Right hindlimb (tissue), 1 donor: Measurements from ENCODE around the gene COX4I2.
"Not testable (repeated sequence)": the region's sequence is repeated elsewhere in the genome, so short reads cannot be mapped to it uniquely, and the experiment has no call there.

ENCODE experiments used
- DNase-seq: peaks from one replicate; pipeline ENCODE4 v3.0.0-alpha.2; 2018

Gene COX4I2

GRCh38 chr20:31608251-31608945, 29.3 kb upstream of the COX4I2 start:
- peak; percentile 95 for DNase-seq

GRCh38 chr20:31612271-31612640, 25.5 kb upstream of the COX4I2 start:
- DNase-seq: not testable (repeated sequence)

- DNase-seq: no peak
Observed at GRCh38 chr20:31615416-31615815, 22.3 kb upstream of the COX4I2 start.

DNA sequence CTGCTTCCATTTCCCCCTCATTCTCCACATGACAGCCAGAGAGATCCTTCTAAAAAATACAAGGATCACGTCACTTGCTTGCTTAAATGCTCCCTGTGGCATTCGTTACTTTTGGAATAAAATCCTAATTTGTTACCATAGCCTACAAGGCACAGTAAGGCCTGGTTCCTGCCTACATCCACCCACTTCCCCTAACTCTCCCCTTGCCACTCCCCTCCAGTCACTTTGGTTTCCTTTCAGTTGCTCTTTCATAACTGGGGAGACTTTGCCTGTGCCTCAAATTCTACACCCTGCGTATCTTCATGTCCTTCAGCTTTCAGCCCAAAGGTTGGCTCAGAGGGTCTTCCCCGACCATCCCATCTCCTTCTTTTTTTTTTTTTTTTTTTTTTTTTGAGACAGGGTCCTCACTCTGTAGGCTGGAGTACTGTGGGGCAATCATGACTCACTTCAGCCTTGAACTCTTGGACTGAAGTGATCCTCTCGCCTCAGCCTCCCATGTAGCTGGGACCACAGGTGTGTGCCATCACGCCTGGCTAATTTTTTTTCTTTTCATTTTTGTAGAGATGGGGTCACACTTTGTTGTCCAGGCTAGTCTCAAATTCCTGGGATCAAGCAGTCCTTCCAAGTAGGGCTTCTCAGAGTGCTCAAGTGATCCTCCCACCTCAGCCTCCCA, 20.1 kb upstream of the COX4I2 start:
- no peak for DNase-seq

- no peak for DNase-seq
Observed at GRCh38 chr20:31620246-31620645, 17.5 kb upstream of the COX4I2 start.

GRCh38 chr20:31623123-31623505, 14.6 kb upstream of the COX4I2 start:
- not testable (repeated sequence) for DNase-seq

GRCh38 chr20:31626534-31626933, 11.2 kb upstream of the COX4I2 start:
- not testable (repeated sequence) for DNase-seq

DNA sequence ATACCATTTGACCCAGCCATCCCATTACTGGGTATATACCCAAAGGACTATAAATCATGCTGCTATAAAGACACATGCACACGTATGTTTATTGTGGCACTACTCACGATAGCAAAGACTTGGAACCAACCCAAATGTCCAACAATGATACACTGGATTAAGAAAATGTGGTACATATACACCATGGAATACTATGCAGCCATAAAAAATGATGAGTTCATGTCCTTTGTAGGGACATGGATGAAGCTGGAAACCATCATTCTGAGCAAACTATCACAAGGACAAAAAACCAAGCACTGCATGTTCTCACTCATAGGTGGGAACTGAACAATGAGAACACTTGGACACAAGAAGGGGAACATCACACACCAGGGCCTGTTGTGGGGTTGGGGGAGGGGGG, 9.7 kb upstream of the COX4I2 start:
- not testable (repeated sequence) for DNase-seq

GRCh38 chr20:31630187-31630790, 7.4 kb upstream of the COX4I2 start:
- DNase-seq: peak; percentile 76

- DNase-seq: no peak
Observed at GRCh38 chr20:31632548-31633338, 5.0 kb upstream of the COX4I2 start.

DNA sequence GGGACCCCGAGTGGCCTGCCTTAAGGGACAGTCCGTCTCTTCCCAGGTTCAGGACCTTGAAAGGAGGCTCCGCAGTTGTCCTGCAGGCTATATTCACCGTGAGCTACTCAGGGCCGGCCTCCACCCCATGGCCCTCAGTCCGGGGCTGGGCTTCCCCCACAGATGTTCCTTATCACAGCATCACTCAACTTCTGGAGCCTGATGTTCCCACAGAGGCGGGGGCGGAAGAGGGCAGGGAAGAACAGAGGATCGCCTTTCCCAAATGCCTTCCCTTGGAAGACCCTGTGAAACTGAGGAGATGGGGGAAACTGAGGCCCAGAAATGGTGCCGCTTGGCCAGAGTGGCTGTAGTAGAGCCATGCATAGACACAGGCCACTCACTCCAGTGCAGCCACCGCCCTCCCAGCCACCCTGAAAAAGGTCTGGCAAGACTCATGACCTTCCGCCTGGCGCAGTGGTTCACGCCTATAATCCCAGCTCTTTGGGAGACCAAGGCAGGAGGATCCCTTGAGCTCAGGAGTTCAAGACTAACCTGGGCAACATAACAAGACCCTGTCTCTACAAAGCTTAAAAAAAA, 4.3 kb upstream of the COX4I2 start:
- DNase-seq: no peak

DNA sequence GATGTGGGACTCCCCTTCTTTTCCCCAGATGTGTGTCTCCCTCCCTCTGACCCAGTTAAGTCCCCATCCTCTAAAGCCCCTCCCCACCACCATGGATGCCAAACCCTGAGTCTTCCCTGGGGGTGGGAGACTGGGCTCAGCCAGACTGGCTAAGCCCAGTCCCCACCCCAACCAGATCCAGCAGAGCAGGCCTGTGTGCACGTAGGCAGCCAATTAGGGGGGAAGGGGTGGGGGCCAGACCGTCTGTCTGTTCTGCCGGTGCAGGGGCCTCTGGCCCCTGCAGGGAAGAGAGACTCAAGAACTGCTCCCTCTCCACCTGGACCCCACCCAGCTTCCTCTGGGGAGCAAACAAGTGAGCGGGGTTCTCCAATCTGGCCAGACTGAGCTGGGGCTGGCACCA, 605 bp downstream of the COX4I2 start:
- no peak for DNase-seq

DNA sequence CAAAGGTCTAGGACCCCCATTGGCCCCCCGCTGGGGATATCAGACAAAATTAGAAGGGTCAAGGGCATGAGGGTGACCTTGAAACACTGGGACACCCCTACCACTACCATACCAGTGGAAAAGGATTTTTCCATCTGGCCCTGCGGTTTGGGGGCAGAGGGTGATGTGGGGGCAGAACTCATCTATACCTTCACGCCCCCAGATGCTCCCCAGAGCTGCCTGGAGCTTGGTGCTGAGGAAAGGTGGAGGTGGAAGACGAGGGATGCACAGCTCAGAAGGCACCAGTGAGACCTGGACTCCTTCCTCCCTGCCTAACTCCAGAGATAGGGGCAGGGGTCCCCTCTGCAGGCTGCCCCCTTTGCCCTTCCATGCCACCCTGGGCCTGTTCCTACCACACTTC, 1.1 kb downstream of the COX4I2 start:
- DNase-seq: no peak

GRCh38 chr20:31640259-31640658, 2.5 kb downstream of the COX4I2 start:
- DNase-seq: no peak

DNA sequence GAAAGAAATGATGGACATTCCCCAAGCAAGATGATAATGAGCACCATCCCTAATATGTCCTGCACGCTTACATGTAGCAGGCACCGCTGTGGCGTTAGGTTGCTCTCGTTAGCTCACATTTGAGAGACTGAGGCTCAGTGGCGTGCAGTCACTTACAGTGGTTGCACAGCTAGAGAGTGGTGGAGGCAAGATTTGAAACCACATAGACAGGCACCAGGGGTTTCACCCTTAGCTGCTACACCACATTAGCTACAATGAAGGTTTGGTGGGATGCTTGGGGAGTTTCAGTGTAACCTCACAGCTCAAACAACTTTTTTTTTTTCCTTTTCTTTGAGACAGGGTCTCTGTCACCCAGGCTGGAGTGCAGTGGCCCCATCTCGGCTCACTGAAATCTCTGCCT, 3.7 kb downstream of the COX4I2 start:
- no peak for DNase-seq

- DNase-seq: no peak
Observed at GRCh38 chr20:31642837-31643236, 5.1 kb downstream of the COX4I2 start.

DNA sequence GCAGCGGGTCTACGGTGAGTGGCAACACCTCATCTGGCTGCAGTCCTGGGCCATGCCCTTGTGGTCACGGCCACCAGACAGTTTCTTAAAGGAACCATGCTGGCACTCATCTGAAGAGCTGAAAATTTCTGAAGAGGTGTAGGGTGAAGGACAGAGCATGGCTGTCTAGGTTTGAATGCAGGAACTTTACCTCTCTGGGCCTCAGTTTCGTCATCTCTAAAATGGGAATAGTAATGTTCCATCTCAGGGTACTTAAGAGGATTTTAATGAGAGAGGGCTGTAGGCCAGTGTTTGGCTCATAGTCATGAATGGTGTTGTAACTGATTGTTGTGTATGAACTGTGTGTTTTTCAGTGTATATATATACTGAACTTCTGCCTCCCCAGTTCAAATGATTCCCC, 5.8 kb downstream of the COX4I2 start:
- DNase-seq: no peak

GRCh38 chr20:31644701-31645100, 7.0 kb downstream of the COX4I2 start:
- DNase-seq: no peak

DNA sequence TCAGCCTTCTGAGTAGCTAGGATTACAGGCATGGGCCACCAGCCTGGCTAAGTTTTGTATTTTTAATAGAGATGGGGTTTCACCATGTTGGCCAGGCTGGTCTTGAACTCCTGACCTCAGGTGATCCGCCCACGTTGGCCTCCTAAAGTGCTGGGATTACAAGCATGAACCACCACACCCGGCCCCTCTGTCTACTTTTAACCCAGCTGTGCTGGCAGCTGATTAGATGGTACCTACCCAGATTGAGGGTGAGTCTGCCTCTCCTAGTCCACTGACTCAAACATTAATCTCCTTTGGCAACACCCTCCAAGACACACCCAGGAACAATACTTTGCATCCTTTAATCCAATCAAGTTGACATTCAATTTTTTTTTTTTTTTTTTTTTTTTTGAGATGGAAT, 10.4 kb downstream of the COX4I2 start:
- not testable (repeated sequence) for DNase-seq

GRCh38 chr20:31652917-31653396, 15.2 kb downstream of the COX4I2 start:
- DNase-seq: no peak

- no peak for DNase-seq
Observed at GRCh38 chr20:31653561-31653960, 15.8 kb downstream of the COX4I2 start.

GRCh38 chr20:31654534-31654933, 16.8 kb downstream of the COX4I2 start:
- DNase-seq: no peak
